ENCODE results near the gene MX1. TPM values are rescaled to one million over a fixed set of nuclear protein-coding genes. Genes with fewer than 3 reads are reported as not detected.

MX1 gene
- total RNA-seq, 4 donors from 2014 or later: 35.4 to 62.6 (median 51.5) TPM

- WGBS, 2 donors: 80 to 89% methylated on average over 7 of the region's 7 CpGs
- no peak overlapping the region for H3K4me3 ChIP-seq (replicated peaks in 1 of 3)
Observed at GRCh38 chr21:41501919-41502318, 75.9 kb downstream of the MX1 start.

GRCh38 chr21:41503331-41503730 lies 77.3 kb downstream of the MX1 start:
- Histone ChIP-seq H3K27ac (peak overlapping the region; percentile 76 to 94 (median 86)), H3K4me1 (peaks cover 29 to 49% of the 10 kb centered on the region in 2 donors), H3K36me3 (no peaks in the 10 kb centered on the region), H3K9me3 (no peaks in the 10 kb centered on the region), H3K4me3 (replicated peaks in 1 of 3) (no peak overlapping the region), H3K27me3 (no peaks in the 10 kb centered on the region)
- TF ChIP-seq POLR2A (IDR thresholded peaks at IDR 0.05) (no peak), CTCF (IDR thresholded peaks at IDR 0.05) (no peak)
- intact Hi-C loops (cut with DNase I): no loop called here
- 91 to 96% methylated on average over 4 of the region's 4 CpGs for WGBS, 2 donors
- no peak for DNase-seq

More at GRCh38 chr21:41501919-41502318, 75.9 kb downstream of the MX1 start:
- Histone ChIP-seq H3K36me3 (no peaks in the 10 kb centered on the region), H3K27me3 (no peaks in the 10 kb centered on the region), H3K9me3 (no peaks in the 10 kb centered on the region), H3K27ac (no peak overlapping the region), H3K4me1 (peaks cover 27 to 50% of the 10 kb centered on the region in 2 donors)
- TF ChIP-seq POLR2A (IDR thresholded peaks at IDR 0.05) (no peak), CTCF (IDR thresholded peaks at IDR 0.05) (no peak)
- intact Hi-C loops (cut with DNase I): no loop called here
- no peak for DNase-seq

- H3K27ac ChIP-seq: peak overlapping the region; percentile 76 to 94 (median 86)
- TF ChIP-seq POLR2A (IDR thresholded peaks at IDR 0.05): peak in 1 of 2 donors; percentile 26
- TF ChIP-seq CTCF (IDR thresholded peaks at IDR 0.05): no peak
- H3K9me3 ChIP-seq: no peaks in the 10 kb centered on the region
- peaks cover 33 to 48% of the 10 kb centered on the region in 2 donors for H3K4me1 ChIP-seq
- peak; percentile 60 to 63 for DNase-seq
- H3K36me3 ChIP-seq: no peaks in the 10 kb centered on the region
- H3K27me3 ChIP-seq: no peaks in the 10 kb centered on the region
- intact Hi-C loops (cut with DNase I): no loop called here
- WGBS, 2 donors: 41 to 43% methylated on average over 5 of the region's 5 CpGs
- no peak overlapping the region for H3K4me3 ChIP-seq (replicated peaks in 1 of 3)
Observed at GRCh38 chr21:41504030-41504429, 78.0 kb downstream of the MX1 start.

GRCh38 chr21:41506005-41506594 lies 80.1 kb downstream of the MX1 start:
- H3K27ac ChIP-seq: peak overlapping the region in 2 of 3 donors; percentile 75 to 82
- H3K9me3 ChIP-seq: no peaks in the 10 kb centered on the region
- DNase-seq: no peak
- H3K36me3 ChIP-seq: no peaks in the 10 kb centered on the region
- no peak for TF ChIP-seq POLR2A (IDR thresholded peaks at IDR 0.05)
- no peak for TF ChIP-seq CTCF (IDR thresholded peaks at IDR 0.05)
- H3K4me3 ChIP-seq (replicated peaks in 1 of 3): peak overlapping the region in 1 of 3 donors; percentile 66
- intact Hi-C loops (cut with DNase I): no loop called here
- 70 to 82% methylated on average over 6 to 7 of the region's 7 CpGs for WGBS, 2 donors
- H3K4me1 ChIP-seq: peaks cover 33 to 52% of the 10 kb centered on the region in 2 donors
- H3K27me3 ChIP-seq: no peaks in the 10 kb centered on the region

Measured in thyroid gland (tissue), 4 donors.